Endodermal cell (in vitro differentiated cells): ENCODE results near the gene PLA2G12A. TPM values are rescaled to one million over a fixed set of nuclear protein-coding genes. Genes with fewer than 3 reads are reported as not detected.

Experiments
- DNase-seq: peaks from one replicate; pipeline ENCODE4 v3.0.0-alpha.2; 2017
- H3K27ac ChIP-seq: 2 replicates; pipeline ENCODE4 v1.5.1; 2013; ENCODE audit warnings: mild to moderate bottlenecking, low read depth, low read length, moderate library complexity
- H3K27me3 ChIP-seq: 2 replicates; pipeline ENCODE4 v1.6.1; 2013; ENCODE audit warnings: mild to moderate bottlenecking, low read length, moderate library complexity; ENCODE audit not compliant: insufficient read depth, control insufficient read depth, poor library complexity, severe bottlenecking
- H3K36me3 ChIP-seq: 2 replicates; pipeline ENCODE4 v1.7.0; 2013; ENCODE audit warnings: mild to moderate bottlenecking, low read length, moderate library complexity; ENCODE audit not compliant: control insufficient read depth, insufficient read depth
- H3K4me1 ChIP-seq: one replicate; pipeline ENCODE4 v1.7.0; 2013; ENCODE audit warnings: low read length; ENCODE audit not compliant: control insufficient read depth, insufficient read depth
- H3K4me3 ChIP-seq: 2 replicates; pipeline ENCODE4 v1.5.1; 2013; ENCODE audit warnings: mild to moderate bottlenecking, low read length, moderate library complexity
- H3K9ac ChIP-seq: 2 replicates; pipeline ENCODE4 v1.6.1; 2013; ENCODE audit warnings: mild to moderate bottlenecking, low read length, moderate library complexity; ENCODE audit not compliant: poor library complexity, severe bottlenecking; ENCODE audit errors: extremely low read depth
- H3K9me3 ChIP-seq: 2 replicates; pipeline ENCODE4 v1.6.1; 2013; ENCODE audit warnings: mild to moderate bottlenecking, low read length, moderate library complexity; ENCODE audit not compliant: control insufficient read depth
- H3K27ac Mint-ChIP-seq: 2 replicates; pipeline ENCODE4 v1.8.0; 2020; ENCODE audit warnings: mixed read lengths
- H3K27me3 Mint-ChIP-seq: 2 replicates; pipeline ENCODE4 v1.8.0; 2021; ENCODE audit warnings: mild to moderate bottlenecking, mixed read lengths; ENCODE audit not compliant: insufficient read depth
- H3K36me3 Mint-ChIP-seq: 2 replicates; pipeline ENCODE4 v1.8.0; 2020; ENCODE audit warnings: low read depth, mixed read lengths
- H3K4me1 Mint-ChIP-seq: 2 replicates; pipeline ENCODE4 v1.8.0; 2020; ENCODE audit warnings: mixed read lengths
- H3K4me3 Mint-ChIP-seq: 2 replicates; pipeline ENCODE4 v1.8.0; 2020; ENCODE audit warnings: mild to moderate bottlenecking, moderate library complexity, mixed read lengths
- H3K9me3 Mint-ChIP-seq: 2 replicates; pipeline ENCODE4 v1.8.0; 2020; ENCODE audit warnings: mild to moderate bottlenecking, mixed read lengths
- CTCF ChIP-seq: fragments of 200-600 bp; sonication (generic); conservative IDR thresholded peaks from 2 replicates; pipeline ENCODE4 v1.5.0; 2021; ENCODE audit warnings: antibody characterized with exemption, mild to moderate bottlenecking
- WGBS, 2 experiments: methylation state at CpG; one replicate each; pipeline versions ENCODE4 v1.1.5 to v1.1.7; 2013; ENCODE audit warnings: missing lambda C conversion rate in 2 of 2, mixed read lengths in 1 of 2; ENCODE audit not compliant: insufficient coverage in 1 of 2, insufficient read length in 1 of 2; 5-methylcytosine and 5-hydroxymethylcytosine counted together
- total RNA-seq, 2 donors: library from RNA; stranded (reverse); fragmentation: NEBNext Ultra II Directional in 1 of 2; extraction: Animal tissue kit (Norgen Biotek cat#: 25700) in 1 of 2; gene quantifications; 2 replicates in 1 of 2; 3 replicates in 1 of 2; pipeline ENCODE4 v1.2.1, GENCODE V29; 2021

The PLA2G12A gene
- total RNA-seq, 2 donors from 2014 or later, result 38.5 to 60.9 TPM

DNA sequence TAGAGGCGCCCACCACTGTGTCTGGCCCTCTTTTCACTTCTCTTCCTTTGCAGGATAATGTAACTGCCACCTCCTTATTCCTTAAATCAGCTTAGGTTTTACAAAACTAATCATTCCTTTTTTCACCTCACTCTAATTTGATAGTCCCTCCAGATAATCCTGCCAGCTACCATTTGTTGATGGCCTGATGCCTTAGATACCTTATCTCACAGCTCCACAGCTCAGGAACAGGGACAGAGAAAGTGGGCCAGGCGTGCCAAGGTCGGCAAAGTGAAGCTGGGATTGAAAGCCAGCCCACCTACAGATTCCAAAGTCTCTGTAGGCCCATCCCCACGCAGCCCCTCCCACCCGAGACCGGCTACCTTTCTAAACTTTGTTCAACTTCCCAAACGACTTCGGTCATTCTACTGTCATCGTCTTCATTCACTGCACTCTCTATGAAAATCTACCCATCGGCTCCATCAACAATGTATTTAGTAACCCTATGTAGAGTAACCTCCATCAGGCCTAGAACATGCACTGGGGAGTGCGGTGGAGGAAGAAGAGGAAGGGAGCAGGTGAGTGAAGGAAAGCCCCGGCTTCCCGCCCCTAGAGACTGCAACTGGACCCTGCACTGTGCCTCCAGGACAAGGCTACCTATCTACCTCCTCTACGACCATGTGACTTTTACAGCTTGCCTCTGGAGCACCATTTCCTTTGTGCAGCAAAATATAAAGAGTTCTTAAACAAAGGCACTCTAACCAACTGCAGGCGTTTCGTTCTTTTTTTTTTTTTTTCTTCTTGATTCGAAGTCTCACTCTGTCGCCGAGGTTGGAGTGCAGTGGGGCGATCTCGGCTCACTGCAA, 28.1 kb downstream of the PLA2G12A start:
- 48 to 68% methylated on average over 15 to 21 of the region's 21 CpGs for WGBS, 2 experiments
- Mint-ChIP-seq H3K36me3 (peaks cover 15% of the 10 kb centered on the region), H3K4me3 (peak overlapping the region; percentile 82), H3K4me1 (peaks cover 27% of the 10 kb centered on the region), H3K9me3 (peaks cover 2% of the 10 kb centered on the region), H3K27me3 (peaks cover 39% of the 10 kb centered on the region), H3K27ac (peak overlapping the region; percentile 96)
- Histone ChIP-seq H3K4me3 (peak overlapping the region; percentile 88), H3K4me1 (no peaks in the 10 kb centered on the region), H3K9ac (peak overlapping the region; percentile 82), H3K9me3 (no peaks in the 10 kb centered on the region), H3K27ac (no peak overlapping the region), H3K27me3 (peaks cover 30% of the 10 kb centered on the region), H3K36me3 (peaks cover 10% of the 10 kb centered on the region)
- TF ChIP-seq CTCF, result peak; percentile 27
- DNase-seq, result peak; percentile 73

DNA sequence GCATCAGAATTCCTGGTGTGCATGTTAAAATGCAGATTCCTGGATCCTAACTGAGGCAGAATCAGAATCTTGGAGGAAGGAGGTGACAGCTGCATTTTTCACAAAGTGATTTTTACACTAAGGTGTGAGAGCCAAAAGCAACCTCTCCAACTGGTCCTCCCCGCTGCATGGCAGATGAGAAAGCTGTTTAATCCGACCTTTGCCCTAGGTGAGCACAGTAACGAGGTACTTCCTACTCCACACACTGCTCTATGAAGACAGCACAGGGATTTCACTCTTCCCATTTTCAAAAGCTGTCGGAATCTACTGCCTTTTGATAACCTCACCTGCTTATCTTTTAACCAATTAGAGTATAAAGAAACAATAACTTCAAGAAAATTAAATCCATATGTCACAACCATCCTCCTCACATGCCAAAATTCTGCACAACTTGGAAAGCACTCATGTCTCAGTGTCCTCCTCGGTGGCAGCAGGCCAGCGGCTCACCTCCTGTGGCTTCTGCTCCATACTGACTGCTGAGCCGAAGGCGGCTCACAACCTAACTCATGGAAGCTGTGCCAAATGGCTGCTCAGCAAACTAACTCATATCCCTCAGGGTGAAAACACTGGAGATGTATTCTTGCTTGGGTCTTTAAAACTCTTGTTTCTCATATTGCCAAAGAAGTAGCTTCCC, 30.2 kb downstream of the PLA2G12A start:
- H3K4me3 Mint-ChIP-seq, result no peak overlapping the region
- no peaks in the 10 kb centered on the region for H3K4me1 ChIP-seq
- H3K36me3 ChIP-seq, result peaks cover 19% of the 10 kb centered on the region
- no peak overlapping the region for H3K4me3 ChIP-seq
- peaks cover 39% of the 10 kb centered on the region for H3K27me3 Mint-ChIP-seq
- no peak overlapping the region for H3K9ac ChIP-seq
- peaks cover 30% of the 10 kb centered on the region for H3K27me3 ChIP-seq
- H3K4me1 Mint-ChIP-seq, result peaks cover 27% of the 10 kb centered on the region
- DNase-seq, result no peak
- peaks cover 24% of the 10 kb centered on the region for H3K36me3 Mint-ChIP-seq
- WGBS, 2 experiments, result 88% methylated on average over 3 to 8 of the region's 8 CpGs
- no peaks in the 10 kb centered on the region for H3K9me3 ChIP-seq
- H3K9me3 Mint-ChIP-seq, result peaks cover 2% of the 10 kb centered on the region
- H3K27ac ChIP-seq, result no peak overlapping the region
- H3K27ac Mint-ChIP-seq, result no peak overlapping the region
- TF ChIP-seq CTCF, result no peak

DNA sequence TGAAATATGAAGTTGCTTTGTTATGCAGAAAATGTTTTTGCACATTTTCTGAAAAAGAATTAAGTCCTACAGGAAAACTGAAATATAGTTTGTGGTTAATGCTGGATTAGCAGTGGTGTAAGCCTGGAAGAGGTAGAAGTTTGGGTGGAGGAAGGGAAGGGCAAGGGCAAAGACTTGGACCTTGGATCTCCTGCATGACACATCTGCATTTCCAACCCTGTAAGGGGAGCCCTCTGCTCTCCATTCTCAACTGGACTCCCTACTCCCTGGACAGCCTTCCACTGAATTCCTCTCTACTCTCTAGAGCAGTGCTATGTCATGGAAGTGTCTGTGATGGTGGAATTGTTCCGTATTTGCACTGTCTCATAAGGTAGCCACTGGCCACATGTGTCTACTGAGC, 31.2 kb downstream of the PLA2G12A start:
- no peaks in the 10 kb centered on the region for H3K4me1 ChIP-seq
- H3K36me3 ChIP-seq, result peaks cover 28% of the 10 kb centered on the region
- TF ChIP-seq CTCF, result no peak
- Mint-ChIP-seq H3K36me3 (peaks cover 32% of the 10 kb centered on the region), H3K27ac (no peak overlapping the region), H3K9me3 (peaks cover 2% of the 10 kb centered on the region), H3K4me1 (peaks cover 20% of the 10 kb centered on the region), H3K4me3 (no peak overlapping the region), H3K27me3 (peaks cover 39% of the 10 kb centered on the region)
- H3K9me3 ChIP-seq, result no peaks in the 10 kb centered on the region
- 96% methylated on average over 1 of the region's 1 CpG; no CpG with 5 or more reads in 1 of the 2 experiments for WGBS, 2 experiments
- H3K9ac ChIP-seq, result no peak overlapping the region
- no peak overlapping the region for H3K27ac ChIP-seq
- no peak overlapping the region for H3K4me3 ChIP-seq
- H3K27me3 ChIP-seq, result peaks cover 30% of the 10 kb centered on the region
- no peak for DNase-seq
